Measurements from ENCODE around the gene EPHA3.
A peak's percentile ranks its signal among the peaks of the same experiment; 100 is the strongest.
"Not testable (repeated sequence)": the region's sequence is repeated elsewhere in the genome, so short reads cannot be mapped to it uniquely, and the experiment has no call there.

Gene EPHA3

DNA sequence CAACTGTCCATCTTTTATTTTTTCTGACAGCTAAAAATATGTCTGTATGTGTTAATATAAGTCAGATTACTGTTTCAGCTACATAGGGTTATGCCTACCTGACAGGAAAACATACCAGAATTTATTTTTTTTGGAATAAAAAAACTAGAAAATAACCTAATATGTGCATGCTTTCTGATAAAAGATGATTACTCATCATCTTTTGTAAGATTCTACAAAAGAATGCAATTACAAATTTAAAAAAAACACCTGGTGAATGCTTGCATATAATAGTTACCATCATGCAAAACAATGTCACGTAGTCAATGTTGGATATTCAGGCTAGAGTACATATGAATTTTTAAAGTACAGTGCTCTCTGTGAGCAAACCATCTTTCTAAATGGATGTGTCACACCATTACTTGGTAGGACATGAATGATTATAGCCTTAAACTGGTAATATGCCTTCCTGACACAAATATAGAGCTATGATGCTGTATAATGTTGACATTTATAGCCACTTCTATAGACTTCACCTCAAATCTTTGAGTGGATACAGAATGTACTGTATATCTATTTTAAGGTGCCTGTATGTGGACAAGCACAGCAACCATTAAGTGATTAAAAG, 180.6 kb downstream of the EPHA3 start:
- DNase-seq (ENCODE audit: low spot score): no peak

DNA sequence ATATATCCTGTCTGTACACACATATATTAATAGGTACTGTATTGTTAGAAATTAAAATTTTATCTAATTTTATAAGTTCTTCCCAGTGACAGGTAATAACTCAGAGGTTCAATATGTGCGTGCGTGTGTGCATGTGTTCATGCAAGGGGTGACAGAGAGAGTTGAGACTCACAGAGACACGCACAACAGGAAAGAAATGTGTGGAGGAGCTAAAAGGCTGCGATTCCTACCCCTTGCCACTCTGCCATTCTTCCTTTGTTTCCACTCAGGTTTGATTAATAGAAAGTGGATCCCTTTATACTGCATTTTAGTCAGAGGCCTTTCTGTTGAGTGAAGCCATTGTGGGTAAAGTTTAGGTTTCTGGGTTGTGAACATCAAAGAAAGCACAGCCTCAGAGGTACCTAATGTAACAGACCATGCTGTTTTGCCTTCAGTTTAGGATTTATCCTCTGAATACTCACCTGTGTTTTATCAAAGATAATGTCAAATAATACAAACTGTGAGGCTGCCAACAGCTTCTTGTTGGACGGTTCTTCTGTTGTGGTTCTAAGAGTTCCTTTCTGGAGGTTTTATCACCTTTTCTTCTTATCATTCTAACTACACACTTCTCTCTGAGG, 182.3 kb downstream of the EPHA3 start:
- DNase-seq (ENCODE audit: low spot score): no peak

- DNase-seq (ENCODE audit: low spot score): no peak
Measured at GRCh38 chr3:89297199-89297598, 189.8 kb downstream of the EPHA3 start.

- DNase-seq (ENCODE audit: low spot score): no peak
Measured at GRCh38 chr3:89300526-89300925, 193.1 kb downstream of the EPHA3 start.

DNA sequence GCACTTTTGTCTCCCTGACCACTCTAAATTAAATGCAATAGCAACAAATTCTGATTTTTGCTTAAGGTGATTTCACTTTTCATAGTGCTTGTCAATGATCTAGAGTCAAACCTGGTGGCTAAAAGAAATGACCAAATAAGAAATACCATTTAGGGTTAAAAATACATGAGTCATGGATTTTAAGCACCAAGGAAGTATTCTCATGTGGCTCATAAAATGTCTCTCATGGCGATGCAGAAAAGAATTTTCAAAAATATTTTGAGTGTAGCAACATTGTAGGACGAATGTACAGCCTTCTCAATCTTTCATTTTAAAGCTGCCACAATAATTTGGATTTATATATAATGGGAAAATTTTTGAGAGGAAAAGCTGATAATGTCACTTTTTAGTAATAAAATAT, 193.6 kb downstream of the EPHA3 start:
- DNase-seq (ENCODE audit: low spot score): peak; percentile 2

DNA sequence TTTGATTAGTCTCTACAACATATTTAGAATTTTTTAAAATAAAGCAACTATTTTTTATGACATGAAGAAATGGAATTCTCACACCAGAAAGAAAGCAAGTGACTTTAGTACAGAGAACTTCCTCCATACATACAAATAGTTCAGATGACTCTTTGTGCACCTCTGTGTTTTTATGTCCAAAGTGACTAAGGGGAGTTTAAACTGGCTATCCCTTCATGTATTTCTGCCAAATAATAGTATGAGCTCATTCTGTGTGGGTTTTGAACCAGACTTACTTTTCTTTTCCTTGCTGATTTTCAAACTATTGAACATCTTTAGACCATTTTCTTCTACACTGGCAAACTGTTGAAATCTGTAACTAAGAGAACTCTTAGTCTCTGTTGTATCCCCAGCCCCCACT, 196.3 kb downstream of the EPHA3 start:
- no peak for DNase-seq (ENCODE audit: low spot score)

DNA sequence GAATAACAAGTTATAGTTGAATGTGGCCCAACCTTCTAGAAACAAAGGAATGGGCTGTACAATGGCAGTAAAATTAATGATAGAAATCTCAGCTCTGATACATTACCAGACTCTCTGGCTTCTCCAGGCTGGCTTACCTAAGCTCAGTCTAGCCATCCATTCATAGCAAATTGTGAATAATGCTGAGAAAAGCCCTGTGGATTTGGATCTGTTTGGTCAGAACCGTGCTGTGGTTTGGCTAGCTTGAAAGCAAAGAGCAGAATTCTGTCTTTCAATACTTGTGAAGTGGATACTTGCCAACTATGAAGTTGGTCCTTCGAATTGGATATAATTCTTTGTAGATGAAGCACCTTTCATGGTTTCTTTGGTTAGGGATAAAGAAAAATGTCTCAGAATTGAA, 199.1 kb downstream of the EPHA3 start:
- DNase-seq (ENCODE audit: low spot score): no peak

- DNase-seq (ENCODE audit: low spot score): no peak
Measured at GRCh38 chr3:89311581-89311980, 204.2 kb downstream of the EPHA3 start.

GRCh38 chr3:89312141-89312540, 204.7 kb downstream of the EPHA3 start:
- DNase-seq (ENCODE audit: low spot score): no peak

DNA sequence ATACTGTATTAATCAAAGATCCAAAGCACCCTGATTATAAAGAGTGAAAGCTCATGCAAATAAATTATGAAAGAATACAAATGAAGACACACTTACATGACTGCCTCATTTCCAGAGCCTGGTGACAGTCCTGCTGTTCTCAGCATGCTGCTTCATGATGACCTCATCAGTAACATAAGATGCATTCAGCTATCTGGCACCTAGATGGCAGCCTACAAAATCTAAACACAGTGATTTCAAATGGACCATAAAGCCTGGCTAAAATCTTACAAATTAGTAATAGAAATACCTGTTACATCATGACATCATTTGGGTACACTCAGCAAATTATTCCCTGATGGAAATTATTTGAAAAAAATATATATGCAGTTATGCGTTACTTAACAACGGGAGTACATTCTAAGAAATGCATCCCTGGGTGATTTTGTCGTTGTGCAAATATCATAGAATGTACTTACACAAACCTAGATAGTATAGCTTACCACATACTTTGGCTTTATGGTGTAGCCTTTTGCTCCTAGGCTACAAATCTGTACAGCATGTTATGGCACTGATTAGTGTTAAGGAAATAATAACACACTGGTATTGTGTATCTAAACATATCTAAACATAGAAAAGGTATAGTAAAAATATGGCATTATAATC, 207.2 kb downstream of the EPHA3 start:
- DNase-seq (ENCODE audit: low spot score): peak; percentile 2

DNA sequence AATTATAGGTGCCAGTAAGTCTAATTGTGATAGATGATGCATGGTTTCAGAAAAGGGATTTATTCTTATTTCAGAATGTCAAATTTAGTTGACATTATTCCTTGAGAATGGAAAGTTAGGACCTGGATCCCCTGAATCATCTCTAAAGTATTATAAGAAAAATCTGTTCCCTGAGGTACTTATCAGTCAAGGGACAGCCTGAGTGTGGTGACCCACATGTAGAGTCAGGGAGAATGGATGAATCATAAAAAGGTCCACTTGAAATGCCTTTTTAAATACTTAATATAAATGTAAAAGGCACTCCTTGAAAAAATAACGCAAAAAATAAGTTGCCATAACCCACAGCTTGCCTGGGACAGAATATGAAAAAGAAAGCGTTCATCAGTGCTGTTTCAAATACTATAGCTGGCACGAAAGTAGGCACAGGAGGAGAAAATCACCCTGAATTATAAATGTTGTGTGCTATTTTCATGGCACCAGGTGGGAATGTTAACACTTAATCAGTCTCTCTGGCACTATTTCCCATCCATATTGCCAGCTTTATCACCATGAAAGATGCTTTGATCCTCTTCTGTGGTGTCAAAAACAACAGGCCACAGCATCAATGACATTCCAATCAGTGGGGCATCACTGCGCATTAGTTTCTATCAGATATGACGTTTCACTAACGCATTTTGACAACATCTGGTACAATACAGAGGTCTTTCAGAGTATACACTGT, 208.5 kb downstream of the EPHA3 start:
- DNase-seq (ENCODE audit: low spot score): no peak

GRCh38 chr3:89320186-89320585, 212.8 kb downstream of the EPHA3 start:
- DNase-seq (ENCODE audit: low spot score): no peak

GRCh38 chr3:89326997-89327396, 219.6 kb downstream of the EPHA3 start:
- DNase-seq (ENCODE audit: low spot score): no peak

DNA sequence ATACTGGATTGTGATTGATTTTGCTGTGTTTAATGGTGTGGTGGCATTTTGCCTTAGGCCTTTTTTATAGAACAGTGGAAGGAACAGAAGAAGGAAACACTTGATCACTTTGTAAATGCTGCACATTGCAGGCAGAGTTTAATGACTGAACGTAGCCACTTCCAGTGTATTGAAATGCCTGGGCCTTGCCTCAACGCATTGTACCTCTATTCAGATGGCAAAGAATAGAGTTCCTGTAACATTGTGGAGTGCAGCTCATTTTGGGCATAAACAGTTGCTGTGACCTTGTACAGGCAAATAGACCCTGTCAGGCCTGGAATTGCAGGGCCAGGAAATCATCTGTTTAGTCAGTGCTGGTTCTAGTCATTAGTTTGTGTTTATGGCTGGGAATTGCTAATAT, 225.0 kb downstream of the EPHA3 start:
- no peak for DNase-seq (ENCODE audit: low spot score)

DNA sequence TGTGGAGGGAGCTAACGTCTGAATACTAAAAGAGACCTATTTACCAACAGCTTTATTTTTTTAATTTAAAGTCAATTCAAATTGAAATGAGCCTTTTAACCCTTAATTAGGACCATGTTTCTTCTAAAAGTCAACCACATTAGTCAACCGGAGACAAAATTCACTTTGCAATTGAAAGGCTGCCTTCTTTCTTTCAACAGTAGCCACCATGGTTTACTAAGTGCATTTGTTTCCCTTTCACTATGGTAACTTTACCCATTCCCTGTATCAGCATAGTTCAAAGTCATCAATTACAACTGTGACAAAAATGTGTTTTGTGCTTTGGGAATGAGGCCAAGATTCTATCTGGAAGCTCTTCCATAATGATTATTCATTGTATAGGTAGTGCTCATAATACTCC, 225.4 kb downstream of the EPHA3 start:
- no peak for DNase-seq (ENCODE audit: low spot score)

- DNase-seq (ENCODE audit: low spot score): no peak
Measured at GRCh38 chr3:89335693-89336092, 228.3 kb downstream of the EPHA3 start.

GRCh38 chr3:89340408-89340807, 233.0 kb downstream of the EPHA3 start:
- no peak for DNase-seq (ENCODE audit: low spot score)

DNA sequence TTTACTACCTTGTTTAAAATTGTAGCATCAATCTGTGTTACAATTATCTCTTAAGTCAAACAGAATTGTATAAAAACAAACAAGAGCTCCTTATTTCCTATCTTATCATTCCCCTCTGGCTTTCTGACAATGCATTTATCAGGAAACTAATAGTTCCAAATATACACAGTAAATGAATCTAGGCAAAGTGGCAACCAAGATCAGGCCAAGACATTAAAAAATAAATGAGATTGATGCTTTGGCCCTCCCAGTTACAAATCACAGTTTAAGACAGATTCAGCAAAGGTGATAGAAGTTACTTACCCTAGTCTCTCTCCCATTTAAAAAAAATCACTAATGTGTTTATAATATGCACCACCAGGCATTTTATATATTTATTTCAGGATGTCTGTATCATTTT, 236.7 kb downstream of the EPHA3 start:
- DNase-seq (ENCODE audit: low spot score): no peak

DNA sequence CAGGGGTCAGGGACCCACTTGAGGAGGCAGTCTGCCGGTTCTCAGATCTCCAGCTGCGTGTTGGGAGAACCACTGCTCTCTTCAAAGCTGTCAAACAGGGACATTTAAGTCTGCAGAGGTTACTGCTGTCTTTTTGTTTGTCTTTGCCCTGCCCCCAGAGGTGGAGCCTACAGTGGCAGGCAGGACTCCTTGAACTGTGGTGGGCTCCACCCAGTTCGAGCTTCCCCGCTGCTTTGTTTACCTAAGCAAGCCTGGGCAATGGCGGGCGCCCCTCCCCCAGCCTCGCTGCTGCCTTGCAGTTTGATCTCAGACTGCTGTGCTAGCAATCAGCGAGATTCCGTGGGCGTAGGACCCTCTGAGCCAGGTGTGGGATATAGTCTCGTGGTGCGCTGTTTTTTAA, 243.5 kb downstream of the EPHA3 start:
- DNase-seq (ENCODE audit: low spot score): not testable (repeated sequence)

DNA sequence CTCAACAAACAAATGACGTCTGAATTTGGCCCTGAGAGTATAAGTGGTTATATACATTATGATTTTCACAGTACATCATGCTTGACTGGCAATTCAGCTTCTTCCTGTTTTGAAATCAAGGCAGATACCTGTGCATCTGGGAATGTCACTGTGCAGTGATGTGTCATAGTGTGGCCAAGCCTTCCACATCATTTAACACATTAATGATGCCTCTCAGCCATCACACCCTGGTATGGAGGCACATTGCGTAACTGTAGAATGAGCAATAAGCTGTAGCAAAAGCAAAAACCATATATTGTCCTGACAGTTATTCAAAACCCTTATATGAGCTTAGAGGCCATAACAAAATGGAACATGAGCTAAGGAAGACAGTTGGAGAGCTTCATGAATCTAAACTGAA, 246.0 kb downstream of the EPHA3 start:
- no peak for DNase-seq (ENCODE audit: low spot score)

DNA sequence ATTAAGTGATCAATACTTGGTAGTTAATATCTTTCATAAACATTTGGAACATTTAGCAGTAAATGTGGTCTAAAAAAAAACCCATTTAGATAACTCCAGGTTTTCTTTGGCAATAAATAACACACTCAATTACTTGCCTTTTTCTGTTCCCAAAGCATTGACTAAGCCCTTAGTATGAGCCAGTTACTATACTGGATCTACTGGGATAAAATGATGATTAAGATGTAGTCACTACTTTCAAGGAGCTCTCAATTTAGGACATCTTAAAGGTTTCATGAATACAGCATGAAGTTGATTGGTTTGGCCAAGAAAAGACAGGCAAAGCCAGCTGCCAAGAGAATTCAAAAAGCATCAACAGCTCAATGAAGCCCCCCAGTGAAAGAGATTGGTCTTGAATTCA, 250.9 kb downstream of the EPHA3 start:
- DNase-seq (ENCODE audit: low spot score): no peak

DNA sequence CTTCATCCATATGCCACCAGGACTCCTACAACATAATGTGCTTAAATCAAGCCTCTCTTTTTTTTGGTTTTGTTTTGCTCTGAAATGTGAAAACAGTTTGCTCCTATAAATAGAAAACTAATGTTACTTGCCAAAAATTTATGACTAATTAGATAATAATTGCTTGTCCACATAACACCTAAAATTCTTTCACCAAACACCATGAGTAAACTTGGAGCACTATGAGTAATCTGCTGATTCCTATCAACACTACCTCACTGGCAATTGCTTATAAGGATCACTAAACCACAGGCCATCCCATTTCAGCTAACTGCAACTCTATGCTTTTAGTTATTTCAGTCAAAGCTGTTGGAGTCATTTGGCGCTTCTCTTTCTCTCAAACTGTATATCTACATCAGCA, 252.7 kb downstream of the EPHA3 start:
- no peak for DNase-seq (ENCODE audit: low spot score)

- no peak for DNase-seq (ENCODE audit: low spot score)
Measured at GRCh38 chr3:89362496-89362895, 255.1 kb downstream of the EPHA3 start.

Data from hepatic stellate cell (primary cell).